ENCODE data around the gene DST. TPM values are rescaled to one million over a fixed set of nuclear protein-coding genes. Genes with fewer than 3 reads are reported as not detected.

Gene DST
- total RNA-seq, 1 experiment from 2014 or later = 144 TPM

GRCh38 chr6:56669041-56669440 lies 26.4 kb upstream of the DST start (continued):
- TF ChIP-seq REST (IDR thresholded peaks at IDR 0.05; ENCODE audit: low read depth) = no peak
- TF ChIP-seq ZFX (IDR thresholded peaks at IDR 0.05) = no peak

GRCh38 chr6:56668158-56668557 lies 25.5 kb upstream of the DST start:
- Histone ChIP-seq H3K27me3 (ENCODE audit: insufficient read depth, low read length) (no peaks in the 10 kb centered on the region), H3K4me2 (ENCODE audit: low read length) (no peak overlapping the region), H3K9me3 (ENCODE audit: control insufficient read depth in 1 of 2, insufficient read depth in 1 of 2, low read depth in 1 of 2, low read length in 2 of 2) (no peaks in the 10 kb centered on the region), H4K20me1 (ENCODE audit: insufficient read depth) (peaks cover 5% of the 10 kb centered on the region; the same call in 1 of the 2 replicates), H3K79me2 (ENCODE audit: insufficient read depth, low read length) (peaks cover 11% of the 10 kb centered on the region), H3K4me3 (replicated peaks in 1 of 2; ENCODE audit: low read depth in 1 of 2, low read length in 2 of 2) (no peak overlapping the region), H3K9ac (ENCODE audit: low read length) (no peak overlapping the region), H3K9me2 (ENCODE audit: insufficient read depth) (no peaks in the 10 kb centered on the region), H3K4me1 (ENCODE audit: control insufficient read depth in 1 of 2, insufficient read depth in 2 of 2, low read length in 2 of 2) (peaks cover 23 to 50% of the 10 kb centered on the region in 2 experiments), H2AFZ (ENCODE audit: low read depth, low read length, poor library complexity, severe bottlenecking) (no peak overlapping the region), H3K36me3 (ENCODE audit: control insufficient read depth in 1 of 2, insufficient read depth in 2 of 2, low read length in 2 of 2) (no peaks in the 10 kb centered on the region; a peak in 1 of 4 replicates), H3K27ac (ENCODE audit: low read depth, low read length) (no peak overlapping the region)
- POLR2A ChIA-PET = no interaction called here
- no peak for ATAC-seq
- TF ChIP-seq EGR1 (IDR thresholded peaks at IDR 0.05; ENCODE audit: low read depth) (no peak), SRF (IDR thresholded peaks at IDR 0.05; ENCODE audit: low read depth) (no peak), REST (IDR thresholded peaks at IDR 0.05; ENCODE audit: low read depth) (no peak), SIN3A (IDR thresholded peaks at IDR 0.05; ENCODE audit: low read depth) (no peak), MAX (IDR thresholded peaks at IDR 0.05) (no peak), POLR2A (IDR thresholded peaks at IDR 0.05; ENCODE audit: borderline replicate concordance, extremely low read depth, insufficient read depth, insufficient read length) (no peak), CEBPB (IDR thresholded peaks at IDR 0.05; ENCODE audit: low read depth) (no peak)
- RAD21 ChIA-PET (ENCODE audit: low non-redundant PET in 1 of 2, low total read pairs in 2 of 2, uncharacterized antibody in 2 of 2, unreplicated experiment in 2 of 2) = no interaction called here
- DNase-seq (ENCODE audit: low read depth, low spot score) = no peak
- CTCF ChIA-PET = no interaction called here
- intact Hi-C loops (cut with micrococcal nuclease) = no loop called here
- no TSS peak for BruUV-seq (replicated peaks)
